ENCODE measurements around the gene DAB1.

The DAB1 gene

GRCh38 chr1:57423656-57424211 lies at the start of gene DAB1:
Gene DAB1 (minus strand): TSS chr1:57424060. CDS start chr1:57291030, 133,030 bp downstream.
- no peak for DNase-seq

GRCh38 chr1:57473448-57473847 lies 49.6 kb upstream of the DAB1 start:
- no peak for DNase-seq

GRCh38 chr1:57471995-57472394 lies 48.1 kb upstream of the DAB1 start:
- DNase-seq, result no peak

- no peak for DNase-seq
Observed at GRCh38 chr1:57470036-57470435, 46.2 kb upstream of the DAB1 start.

- no peak for DNase-seq
Observed at GRCh38 chr1:57468641-57469523, 45.0 kb upstream of the DAB1 start.

- no peak for DNase-seq
Observed at GRCh38 chr1:57467830-57468229, 44.0 kb upstream of the DAB1 start.

- no peak for DNase-seq
Observed at GRCh38 chr1:57464756-57465155, 40.9 kb upstream of the DAB1 start.

GRCh38 chr1:57463343-57463742 lies 39.5 kb upstream of the DAB1 start:
- DNase-seq, result no peak

- no peak for DNase-seq
Observed at GRCh38 chr1:57461405-57461804, 37.5 kb upstream of the DAB1 start.

- DNase-seq, result no peak
Observed at GRCh38 chr1:57451516-57451915, 27.7 kb upstream of the DAB1 start.

- DNase-seq, result no peak
Observed at GRCh38 chr1:57450981-57451380, 27.1 kb upstream of the DAB1 start.

GRCh38 chr1:57447551-57447950 lies 23.7 kb upstream of the DAB1 start:
- no peak for DNase-seq

GRCh38 chr1:57443004-57443403 lies 19.1 kb upstream of the DAB1 start:
- DNase-seq, result no peak

GRCh38 chr1:57440096-57440495 lies 16.2 kb upstream of the DAB1 start:
- DNase-seq, result no peak

- DNase-seq, result no peak
Observed at GRCh38 chr1:57431400-57431799, 7.5 kb upstream of the DAB1 start.

GRCh38 chr1:57424231-57425027 lies 569 bp upstream of the DAB1 start:
- no peak for DNase-seq

GRCh38 chr1:57423135-57423655 lies 665 bp downstream of the DAB1 start:
- no peak for DNase-seq

- no peak for DNase-seq
Observed at GRCh38 chr1:57422271-57423134, 1.4 kb downstream of the DAB1 start.

- no peak for DNase-seq
Observed at GRCh38 chr1:57421806-57422205, 2.1 kb downstream of the DAB1 start.

GRCh38 chr1:57420981-57421785 lies 2.7 kb downstream of the DAB1 start:
- DNase-seq, result no peak

- DNase-seq, result no peak
Observed at GRCh38 chr1:57418971-57419370, 4.9 kb downstream of the DAB1 start.

- DNase-seq, result no peak
Observed at GRCh38 chr1:57411262-57411661, 12.6 kb downstream of the DAB1 start.
